Osteoblast (primary cell): ENCODE results near the gene SERPINB7. TPM values are rescaled to one million over a fixed set of nuclear protein-coding genes. Genes with fewer than 3 reads are reported as not detected.

Experiments
- DNase-seq: peaks from one replicate; pipeline ENCODE4 v3.0.0; 2011; ENCODE audit warnings: low spot score, mixed read lengths; ENCODE audit not compliant: insufficient read length; ENCODE audit errors: missing footprints
- H2AFZ ChIP-seq: 2 replicates; pipeline ENCODE4 v1.6.0; 2011; ENCODE audit warnings: mild to moderate bottlenecking, low read length
- H3K27ac ChIP-seq: 2 replicates; pipeline ENCODE4 v1.5.1; 2011; ENCODE audit warnings: mild to moderate bottlenecking, low read depth, low read length, moderate library complexity
- H3K27me3 ChIP-seq: 2 replicates; pipeline ENCODE4 v1.6.0; 2012; ENCODE audit warnings: mild to moderate bottlenecking, control low read depth, inconsistent platforms, low read length, moderate library complexity; ENCODE audit not compliant: insufficient read depth
- H3K36me3 ChIP-seq: 2 replicates; pipeline ENCODE4 v1.5.1; 2011; ENCODE audit warnings: mild to moderate bottlenecking, low read length, control low read depth, moderate library complexity; ENCODE audit not compliant: insufficient read depth
- H3K4me1 ChIP-seq: 2 replicates; pipeline ENCODE4 v1.5.1; 2011; ENCODE audit warnings: mild to moderate bottlenecking, low read length, control low read depth, moderate library complexity; ENCODE audit not compliant: insufficient read depth
- H3K4me2 ChIP-seq: 2 replicates; pipeline ENCODE4 v1.6.0; 2011; ENCODE audit warnings: mild to moderate bottlenecking, low read length; ENCODE audit not compliant: insufficient read depth
- H3K4me3 ChIP-seq: fragments of 200-600 bp; sonication (generic); 3 replicates; pipeline ENCODE4 v1.5.1; 2012; ENCODE audit warnings: mild to moderate bottlenecking, low read length, inconsistent platforms; ENCODE audit not compliant: insufficient read depth
- H3K79me2 ChIP-seq: 2 replicates; pipeline ENCODE4 v1.6.0; 2012; ENCODE audit warnings: mild to moderate bottlenecking, low read length, control low read depth, inconsistent platforms; ENCODE audit not compliant: insufficient read depth
- H3K9me3 ChIP-seq: 2 replicates; pipeline ENCODE4 v1.5.1; 2011; ENCODE audit warnings: low read depth, low read length, control low read depth
- H4K20me1 ChIP-seq: 2 replicates; pipeline ENCODE4 v1.6.0; 2012; ENCODE audit warnings: mild to moderate bottlenecking, low read length, control low read depth; ENCODE audit not compliant: insufficient read depth
- total RNA-seq: library from RNA; depleted of rRNA; stranded (reverse); fragments of >200 nt; gene quantifications from 2 replicates; pipeline ENCODE4 v1.2.3, GENCODE V29; 2012
- TF ChIP-seq, protein P1 (sequence below): IDR thresholded peaks from 2 replicates; pipeline ENCODE4 v1.5.1; 2011; ENCODE audit warnings: mild to moderate bottlenecking, low read depth, low read length, moderate library complexity; ENCODE audit errors: extremely low read depth

The SERPINB7 gene
- total RNA-seq, 1 donor = 0.36 TPM

DNA sequence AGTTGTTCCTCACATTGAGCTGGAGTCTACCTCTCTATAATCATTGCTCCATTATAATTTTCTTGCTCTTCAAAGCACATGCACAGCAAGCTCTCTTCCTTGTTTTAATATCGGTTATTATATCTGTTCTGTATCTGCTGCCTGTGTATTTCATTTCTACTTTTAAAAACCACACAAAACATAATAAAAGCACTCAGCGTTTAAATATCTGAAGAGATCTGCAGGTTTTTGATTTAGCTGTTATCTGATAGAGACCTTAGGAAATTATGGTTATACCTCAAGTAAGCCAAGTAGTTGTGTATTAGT lies 49.0 kb downstream of the SERPINB7 start:
- peaks cover 25% of the 10 kb centered on the region for H3K4me1 ChIP-seq
- no peak overlapping the region for H2AFZ ChIP-seq
- no peak overlapping the region for H3K4me3 ChIP-seq
- no peak overlapping the region for H3K4me2 ChIP-seq
- H3K27ac ChIP-seq = no peak overlapping the region
- no peaks in the 10 kb centered on the region for H3K79me2 ChIP-seq
- TF ChIP-seq, protein P1, sequence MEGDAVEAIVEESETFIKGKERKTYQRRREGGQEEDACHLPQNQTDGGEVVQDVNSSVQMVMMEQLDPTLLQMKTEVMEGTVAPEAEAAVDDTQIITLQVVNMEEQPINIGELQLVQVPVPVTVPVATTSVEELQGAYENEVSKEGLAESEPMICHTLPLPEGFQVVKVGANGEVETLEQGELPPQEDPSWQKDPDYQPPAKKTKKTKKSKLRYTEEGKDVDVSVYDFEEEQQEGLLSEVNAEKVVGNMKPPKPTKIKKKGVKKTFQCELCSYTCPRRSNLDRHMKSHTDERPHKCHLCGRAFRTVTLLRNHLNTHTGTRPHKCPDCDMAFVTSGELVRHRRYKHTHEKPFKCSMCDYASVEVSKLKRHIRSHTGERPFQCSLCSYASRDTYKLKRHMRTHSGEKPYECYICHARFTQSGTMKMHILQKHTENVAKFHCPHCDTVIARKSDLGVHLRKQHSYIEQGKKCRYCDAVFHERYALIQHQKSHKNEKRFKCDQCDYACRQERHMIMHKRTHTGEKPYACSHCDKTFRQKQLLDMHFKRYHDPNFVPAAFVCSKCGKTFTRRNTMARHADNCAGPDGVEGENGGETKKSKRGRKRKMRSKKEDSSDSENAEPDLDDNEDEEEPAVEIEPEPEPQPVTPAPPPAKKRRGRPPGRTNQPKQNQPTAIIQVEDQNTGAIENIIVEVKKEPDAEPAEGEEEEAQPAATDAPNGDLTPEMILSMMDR = no peak
- no peaks in the 10 kb centered on the region for H3K27me3 ChIP-seq
- H3K9me3 ChIP-seq = no peaks in the 10 kb centered on the region
- no peaks in the 10 kb centered on the region for H3K36me3 ChIP-seq
- H4K20me1 ChIP-seq = no peaks in the 10 kb centered on the region
- no peak for DNase-seq

DNA sequence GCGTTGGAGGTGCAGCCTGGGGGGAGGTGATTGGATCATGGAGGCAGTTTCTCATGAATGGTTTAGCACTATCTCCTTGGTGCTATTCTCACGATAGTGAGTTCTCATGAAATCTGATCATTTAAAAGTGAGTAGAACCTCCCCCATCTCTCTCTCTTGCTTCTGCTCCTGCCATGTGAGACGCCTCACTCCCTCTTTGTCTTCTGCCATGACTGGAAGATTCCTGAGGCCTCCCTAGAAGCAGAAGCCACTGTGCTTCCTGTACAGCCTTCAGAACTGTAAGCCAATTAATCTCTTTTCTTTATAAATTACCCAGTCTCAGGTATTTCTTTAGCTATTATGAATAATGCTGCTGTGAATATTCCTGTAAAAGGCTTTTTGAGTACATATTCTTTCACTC lies 52.9 kb downstream of the SERPINB7 start:
- Histone ChIP-seq H3K79me2 (no peaks in the 10 kb centered on the region), H3K4me3 (no peak overlapping the region), H3K4me2 (no peak overlapping the region), H3K4me1 (peaks cover 49% of the 10 kb centered on the region), H4K20me1 (no peaks in the 10 kb centered on the region), H2AFZ (no peak overlapping the region), H3K27ac (no peak overlapping the region), H3K27me3 (no peaks in the 10 kb centered on the region), H3K9me3 (no peaks in the 10 kb centered on the region), H3K36me3 (no peaks in the 10 kb centered on the region)
- TF ChIP-seq, protein P1 = no peak
- no peak for DNase-seq

DNA sequence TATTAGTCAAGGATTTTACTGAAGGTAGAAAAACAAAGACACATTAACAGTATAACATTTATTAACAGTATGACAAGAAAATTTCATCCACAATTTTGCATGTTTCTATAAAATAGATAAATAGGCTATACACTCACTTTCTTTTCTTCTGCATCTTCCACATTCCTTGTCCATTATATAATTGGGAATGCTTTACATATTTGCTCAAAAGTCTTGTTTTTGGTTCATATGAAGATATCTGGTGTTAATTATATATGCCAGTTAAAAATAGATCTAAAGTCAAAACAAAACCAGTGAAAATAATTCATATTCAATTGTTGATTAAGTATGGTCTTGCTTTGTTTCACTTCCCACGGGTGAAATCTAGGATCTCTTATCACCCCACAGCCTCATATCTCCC lies 53.4 kb downstream of the SERPINB7 start:
- TF ChIP-seq, protein P1 = no peak
- Histone ChIP-seq H2AFZ (no peak overlapping the region), H3K4me3 (no peak overlapping the region), H4K20me1 (no peaks in the 10 kb centered on the region), H3K36me3 (no peaks in the 10 kb centered on the region), H3K9me3 (no peaks in the 10 kb centered on the region), H3K4me2 (no peak overlapping the region), H3K27ac (no peak overlapping the region), H3K27me3 (no peaks in the 10 kb centered on the region), H3K79me2 (no peaks in the 10 kb centered on the region), H3K4me1 (peaks cover 47% of the 10 kb centered on the region)
- DNase-seq = no peak

DNA sequence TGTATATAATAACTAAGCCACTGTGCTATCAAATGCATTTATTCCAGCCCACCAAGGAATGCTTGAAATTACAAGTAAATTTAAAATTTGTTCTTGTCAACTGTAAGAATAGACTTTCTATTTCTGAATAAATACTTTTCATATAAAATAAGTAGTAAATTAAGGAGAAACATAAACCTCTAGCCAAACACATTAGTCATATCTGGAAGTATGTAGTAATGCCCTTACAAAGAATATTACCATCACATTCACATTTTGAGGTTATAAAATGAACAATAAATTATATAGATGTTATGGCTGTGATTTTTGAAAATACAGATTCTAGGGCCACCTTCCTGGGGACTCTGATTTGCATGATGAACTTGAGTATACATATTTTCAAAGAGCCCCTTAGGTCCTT lies 54.7 kb downstream of the SERPINB7 start:
- no peaks in the 10 kb centered on the region for H3K9me3 ChIP-seq
- H3K4me3 ChIP-seq = no peak overlapping the region
- H3K27me3 ChIP-seq = no peaks in the 10 kb centered on the region
- TF ChIP-seq, protein P1 = no peak
- H3K27ac ChIP-seq = peak overlapping the region; percentile 72
- H2AFZ ChIP-seq = no peak overlapping the region
- H3K79me2 ChIP-seq = no peaks in the 10 kb centered on the region
- DNase-seq = no peak
- H3K4me2 ChIP-seq = no peak overlapping the region
- H3K4me1 ChIP-seq = peaks cover 40% of the 10 kb centered on the region
- H3K36me3 ChIP-seq = no peaks in the 10 kb centered on the region
- H4K20me1 ChIP-seq = no peaks in the 10 kb centered on the region
